Right lobe of liver (tissue), 6 donors: ENCODE results near the gene MST1. TPM values are rescaled to one million over a fixed set of nuclear protein-coding genes. Genes with fewer than 3 reads are reported as not detected.

ENCODE experiments used
- ATAC-seq, 4 donors: fragments of 200-7000 bp; cut with Tn5 transposase; one replicate each; pipeline ENCODE4 v1.9.1; 2020; ENCODE audit warnings: mild to moderate bottlenecking in 4 of 4, moderate library complexity in 4 of 4
- DNase-seq, 3 donors: peaks; one replicate each; pipeline ENCODE4 v3.0.0-alpha.2; 2020
- H3K27ac ChIP-seq, 3 donors: fragments of 200-600 bp; one replicate each; pipeline ENCODE4 v1.8.0; 2022
- H3K27me3 ChIP-seq, 2 donors: fragments of 200-600 bp; one replicate each; pipeline ENCODE4 v1.8.0; 2022
- H3K36me3 ChIP-seq, 4 donors: fragments of 200-600 bp; sonication (generic) in 1 of 4; one replicate each; pipeline versions ENCODE4 v1.5.1 to v1.8.0; 2017 to 2022; ENCODE audit warnings: control low read depth in 1 of 4
- H3K4me1 ChIP-seq, 4 donors: fragments of 200-600 bp; sonication (generic) in 1 of 4; one replicate each; pipeline versions ENCODE4 v1.5.1 to v1.8.0; 2017 to 2022; ENCODE audit warnings: control low read depth in 1 of 4
- H3K4me3 ChIP-seq, 3 donors: fragments of 200-600 bp; one replicate each; pipeline ENCODE4 v1.8.0; 2022
- H3K9me3 ChIP-seq, 4 donors: fragments of 200-600 bp; sonication (generic) in 1 of 4; one replicate each; pipeline versions ENCODE4 v1.5.1 to v1.8.0; 2017 to 2022; ENCODE audit warnings: control low read depth in 1 of 4
- CTCF ChIP-seq, 4 donors: fragments of 200-600 bp in 3 of 4; fragments of 450-650 bp in 1 of 4; IDR thresholded peaks; one replicate each; pipeline versions ENCODE4 v1.5.1 to v1.8.0; 2016 to 2022; ENCODE audit warnings: antibody characterized with exemption in 4 of 4, mild to moderate bottlenecking in 2 of 4
- POLR2A ChIP-seq: fragments of 450-650 bp; IDR thresholded peaks from one replicate; pipeline ENCODE4 v1.6.1; 2017; ENCODE audit warnings: antibody characterized with exemption, mild to moderate bottlenecking
- WGBS: methylation state at CpG from one replicate; pipeline ENCODE4 v1.1.6; 2018; ENCODE audit warnings: low coverage, low lambda C conversion rate; ENCODE audit not compliant: insufficient coverage; ENCODE audit errors: missing lambda C conversion rate; 5-methylcytosine and 5-hydroxymethylcytosine counted together
- intact Hi-C, 2 donors: fragments of 100-400 bp; cut with DNase I; formaldehyde crosslinking; loops; one replicate each; pipeline versions ENCODE4 v1.11.2 to v1.14.1; 2022
- total RNA-seq, 6 experiments: library from RNA; depleted of rRNA in 2 of 6; stranded (reverse); fragments of >200 nt in 2 of 6; fragmentation: NEBNext Ultra II Directional in 3 of 6; extraction: Animal tissue kit (Norgen Biotek cat#: 25700) in 3 of 6; gene quantifications; one replicate each; pipeline versions ENCODE4 v1.1.0 to v1.2.4, GENCODE V29; 2016 to 2023
- donor health status: DM: no; HTN: yes; CAD: no.
- donor health status: DM: no; HTN: no; CAD: no.
- donor health status: DM: no; HTN: no; CAD: no.
- donor health status: DM: no; HTN: yes; CAD: no.
- donor health status: DM: no; HTN: yes; CAD: no.

Gene MST1
- total RNA-seq, 6 experiments from 2014 or later = 321 to 695 (median 632) TPM

- 60% methylated on average over 1 of the region's 14 CpGs for WGBS
Observed at GRCh38 chr3:49661281-49661680, 28.0 kb downstream of the MST1 start.

GRCh38 chr3:49659756-49660155 is 29.5 kb downstream of the MST1 start:
- H3K4me3 ChIP-seq = no peak overlapping the region
- intact Hi-C loops = loop anchor here in 1 of 2 donors (10.0 kb wide), 1 partner anchor 95 kb away; no protein-coding TSS in a partner anchor
- no peaks in the 10 kb centered on the region for H3K36me3 ChIP-seq
- no peaks in the 10 kb centered on the region for H3K9me3 ChIP-seq
- no CpG with 5 or more reads among the region's 4 CpGs for WGBS
- ATAC-seq (no peak), DNase-seq (no peak)
- H3K27ac ChIP-seq = no peak overlapping the region
- no peaks in the 10 kb centered on the region for H3K27me3 ChIP-seq
- peaks cover 0 to 1% (median 0%) of the 10 kb centered on the region in 4 donors for H3K4me1 ChIP-seq
- TF ChIP-seq POLR2A (no peak), CTCF (IDR thresholded peaks at IDR 0.05) (no peak)

More at GRCh38 chr3:49661281-49661680, 28.0 kb downstream of the MST1 start:
- Histone ChIP-seq H3K36me3 (no peaks in the 10 kb centered on the region), H3K4me3 (no peak overlapping the region), H3K9me3 (no peaks in the 10 kb centered on the region), H3K4me1 (peaks cover 0 to 17% (median 7%) of the 10 kb centered on the region in 4 donors), H3K27me3 (no peaks in the 10 kb centered on the region), H3K27ac (no peak overlapping the region)
- intact Hi-C loops = no loop called here
- ATAC-seq (no peak), DNase-seq (no peak)
- TF ChIP-seq CTCF (IDR thresholded peaks at IDR 0.05) (no peak), POLR2A (no peak)

GRCh38 chr3:49658711-49659110 is 30.6 kb downstream of the MST1 start:
- intact Hi-C loops = loop anchor here in 1 of 2 donors (10.0 kb wide), 1 partner anchor 94 kb away; no protein-coding TSS in a partner anchor
- WGBS = 71% methylated on average over 1 of the region's 2 CpGs
- ATAC-seq = no peak
- no peaks in the 10 kb centered on the region for H3K4me1 ChIP-seq
- no peak for DNase-seq
- no peak overlapping the region for H3K27ac ChIP-seq
- no peaks in the 10 kb centered on the region for H3K9me3 ChIP-seq
- H3K4me3 ChIP-seq = no peak overlapping the region
- H3K27me3 ChIP-seq = no peaks in the 10 kb centered on the region
- no peak for TF ChIP-seq POLR2A
- TF ChIP-seq CTCF (IDR thresholded peaks at IDR 0.05) = no peak
- no peaks in the 10 kb centered on the region for H3K36me3 ChIP-seq

- TF ChIP-seq POLR2A = no peak
- no peak for TF ChIP-seq CTCF (IDR thresholded peaks at IDR 0.05)
- no peaks in the 10 kb centered on the region for H3K36me3 ChIP-seq
- no peaks in the 10 kb centered on the region for H3K9me3 ChIP-seq
- no peak overlapping the region for H3K4me3 ChIP-seq
- DNase-seq (no peak), ATAC-seq (no peak)
- H3K27ac ChIP-seq = no peak overlapping the region
- H3K4me1 ChIP-seq = no peaks in the 10 kb centered on the region
- WGBS = 90% methylated on average over 2 of the region's 36 CpGs
- H3K27me3 ChIP-seq = no peaks in the 10 kb centered on the region
- intact Hi-C loops = loop anchor here in 1 of 2 donors (10.0 kb wide), 1 partner anchor 93 kb away; no protein-coding TSS in a partner anchor
Observed at GRCh38 chr3:49657208-49657915, 31.9 kb downstream of the MST1 start.
